ENCODE data around the gene RINL. TPM values are rescaled to one million over a fixed set of nuclear protein-coding genes. Genes with fewer than 3 reads are reported as not detected.

The RINL gene
- total and polyA plus RNA-seq, 5 donors: 3.1 to 7.2 (median 3.8) TPM

DNA sequence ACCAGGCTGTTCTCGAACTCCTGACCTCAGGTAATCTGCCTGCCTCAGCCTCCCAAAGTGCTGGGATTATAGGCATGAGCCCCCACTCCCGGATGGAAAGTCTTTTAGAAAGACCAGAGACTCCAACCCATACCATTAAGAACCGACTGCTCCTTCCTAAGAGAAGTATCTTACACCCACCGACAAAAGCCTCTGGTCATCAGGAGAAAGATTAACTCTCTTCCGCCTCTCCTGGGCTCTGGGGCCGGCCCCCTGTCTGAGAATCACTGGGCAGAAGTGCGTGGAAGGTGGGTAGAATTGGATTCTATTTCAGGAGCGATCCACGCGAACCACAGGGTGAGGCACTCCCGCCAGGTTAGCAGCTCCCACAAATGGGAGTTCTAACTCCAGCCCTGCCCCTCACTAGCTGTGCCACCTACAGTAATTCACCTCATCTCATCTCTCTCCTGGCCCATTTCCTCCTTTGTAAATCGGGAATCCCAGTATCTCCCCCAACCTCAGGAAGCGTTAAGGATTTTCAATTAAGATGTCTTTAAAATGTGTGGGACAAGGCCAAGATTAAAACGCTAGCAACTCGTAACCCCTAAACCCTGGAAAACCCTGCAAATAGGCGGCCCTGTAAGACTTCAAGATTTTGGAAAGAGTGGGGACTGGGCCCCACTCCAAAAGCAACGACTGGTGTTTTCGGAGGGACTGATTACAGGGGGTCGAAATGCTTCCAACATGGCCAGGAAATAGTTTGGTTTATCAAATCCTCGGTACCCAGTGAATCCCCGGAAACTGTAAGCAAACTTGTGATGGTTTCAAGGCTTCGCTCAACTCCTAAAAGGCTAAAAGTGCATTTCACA, 29.6 kb downstream of the RINL start:
- Histone ChIP-seq H3K4me3 (ENCODE audit: low read length) (peak overlapping the region; percentile 68), H3K9me3 (ENCODE audit: control insufficient read depth, low read length) (no peaks in the 10 kb centered on the region), H3K27me3 (ENCODE audit: control insufficient read depth, insufficient read depth) (no peaks in the 10 kb centered on the region), H3K27ac (ENCODE audit: low read length) (peak overlapping the region; percentile 45), H3K4me1 (ENCODE audit: control insufficient read depth, insufficient read depth, low read length) (peaks cover 8% of the 10 kb centered on the region)
- intact Hi-C loops (cut with DNase I): loop anchor here in 1 of 4 donors (2.0 kb wide), 1 partner anchor 16 kb away; no protein-coding TSS in a partner anchor
- WGBS: 13% methylated on average over 22 of the region's 22 CpGs
- ATAC-seq (no peak), DNase-seq (peak in 1 of 3 donors; percentile 30)

- intact Hi-C loops (cut with DNase I): no loop called here
- no peaks in the 10 kb centered on the region for H3K9me3 ChIP-seq (ENCODE audit: control insufficient read depth, low read length)
These were observed 32.0 kb downstream of the RINL start for GRCh38 chr19:38846097-38846496.

GRCh38 chr19:38845374-38846024, 32.6 kb downstream of the RINL start:
- Histone ChIP-seq H3K27me3 (ENCODE audit: control insufficient read depth, insufficient read depth) (no peaks in the 10 kb centered on the region), H3K4me1 (ENCODE audit: control insufficient read depth, insufficient read depth, low read length) (peaks cover 5% of the 10 kb centered on the region), H3K27ac (ENCODE audit: low read length) (no peak overlapping the region), H3K4me3 (ENCODE audit: low read length) (no peak overlapping the region), H3K9me3 (ENCODE audit: control insufficient read depth, low read length) (no peaks in the 10 kb centered on the region)
- intact Hi-C loops (cut with DNase I): no loop called here
- peak in 1 of 3 donors; percentile 35 for DNase-seq
- no peak for ATAC-seq
- 87% methylated on average over 14 of the region's 14 CpGs for WGBS

More at GRCh38 chr19:38846097-38846496, 32.0 kb downstream of the RINL start:
- WGBS: 76% methylated on average over 2 of the region's 2 CpGs
- no peak overlapping the region for H3K27ac ChIP-seq (ENCODE audit: low read length)
- no peak overlapping the region for H3K4me3 ChIP-seq (ENCODE audit: low read length)
- DNase-seq: peak in 1 of 3 donors; percentile 2
- ATAC-seq: no peak
- no peaks in the 10 kb centered on the region for H3K27me3 ChIP-seq (ENCODE audit: control insufficient read depth, insufficient read depth)
- H3K4me1 ChIP-seq (ENCODE audit: control insufficient read depth, insufficient read depth, low read length): peaks cover 5% of the 10 kb centered on the region

- Histone ChIP-seq H3K27me3 (ENCODE audit: control insufficient read depth, insufficient read depth) (no peaks in the 10 kb centered on the region), H3K4me1 (ENCODE audit: control insufficient read depth, insufficient read depth, low read length) (peaks cover 5% of the 10 kb centered on the region), H3K9me3 (ENCODE audit: control insufficient read depth, low read length) (no peaks in the 10 kb centered on the region), H3K27ac (ENCODE audit: low read length) (peak overlapping the region; percentile 8), H3K4me3 (ENCODE audit: low read length) (no peak overlapping the region)
- 88% methylated on average over 11 of the region's 11 CpGs for WGBS
- intact Hi-C loops (cut with DNase I): no loop called here
- DNase-seq (peak in 1 of 3 donors; percentile 7), ATAC-seq (no peak)
These were observed 33.9 kb downstream of the RINL start for GRCh38 chr19:38844093-38844686.

- intact Hi-C loops (cut with DNase I): no loop called here
- H3K4me1 ChIP-seq (ENCODE audit: control insufficient read depth, insufficient read depth, low read length): peaks cover 5% of the 10 kb centered on the region
- H3K27me3 ChIP-seq (ENCODE audit: control insufficient read depth, insufficient read depth): no peaks in the 10 kb centered on the region
- DNase-seq (peak in 1 of 3 donors; percentile 21), ATAC-seq (no peak)
- H3K9me3 ChIP-seq (ENCODE audit: control insufficient read depth, low read length): no peaks in the 10 kb centered on the region
- no peak overlapping the region for H3K27ac ChIP-seq (ENCODE audit: low read length)
- no peak overlapping the region for H3K4me3 ChIP-seq (ENCODE audit: low read length)
- WGBS: 95% methylated on average over 9 of the region's 9 CpGs
These were observed 34.8 kb downstream of the RINL start for GRCh38 chr19:38843175-38843758.

GRCh38 chr19:38842439-38843174, 35.5 kb downstream of the RINL start:
- no peak overlapping the region for H3K27ac ChIP-seq (ENCODE audit: low read length)
- peaks cover 3% of the 10 kb centered on the region for H3K4me1 ChIP-seq (ENCODE audit: control insufficient read depth, insufficient read depth, low read length)
- H3K4me3 ChIP-seq (ENCODE audit: low read length): no peak overlapping the region
- H3K27me3 ChIP-seq (ENCODE audit: control insufficient read depth, insufficient read depth): no peaks in the 10 kb centered on the region
- 85% methylated on average over 17 of the region's 17 CpGs for WGBS
- DNase-seq: peak in 1 of 3 donors; percentile 31
- no peak for ATAC-seq
- intact Hi-C loops (cut with DNase I): no loop called here
- no peaks in the 10 kb centered on the region for H3K9me3 ChIP-seq (ENCODE audit: control insufficient read depth, low read length)

DNA sequence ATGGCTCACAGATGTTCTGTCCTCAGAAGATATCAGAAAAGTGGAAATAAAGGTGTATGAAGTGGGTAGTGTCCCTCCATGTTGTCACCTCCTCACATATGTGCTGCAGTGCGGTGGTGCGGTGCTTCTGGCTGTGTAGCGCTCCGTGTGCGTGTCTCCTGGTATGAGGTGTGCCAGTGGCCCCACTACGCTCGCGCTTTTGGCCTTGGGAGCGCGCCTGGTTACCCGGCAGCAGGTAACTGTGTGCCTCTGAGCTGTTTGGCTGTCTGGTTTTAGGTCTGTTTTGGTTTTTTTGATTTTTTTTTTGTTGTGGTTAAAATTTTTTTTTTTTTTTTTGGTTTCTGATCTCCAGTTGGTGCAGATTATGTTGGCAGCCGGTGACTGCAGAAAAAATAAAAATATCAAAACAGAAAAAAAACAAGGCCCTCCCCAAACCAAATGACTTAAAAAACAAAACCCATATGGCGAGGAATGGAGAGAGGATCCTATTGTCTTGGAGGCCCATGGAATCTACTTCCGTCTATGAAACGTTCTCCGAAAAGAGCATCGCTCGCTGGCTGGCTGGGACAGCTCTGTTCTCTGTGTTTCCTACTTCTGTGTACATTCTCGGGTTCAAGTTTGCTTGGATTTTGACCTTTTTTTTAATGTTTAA, 36.2 kb downstream of the RINL start:
- no peaks in the 10 kb centered on the region for H3K27me3 ChIP-seq (ENCODE audit: control insufficient read depth, insufficient read depth)
- no peak for ATAC-seq
- H3K4me3 ChIP-seq (ENCODE audit: low read length): no peak overlapping the region
- no peaks in the 10 kb centered on the region for H3K9me3 ChIP-seq (ENCODE audit: control insufficient read depth, low read length)
- no peak overlapping the region for H3K27ac ChIP-seq (ENCODE audit: low read length)
- intact Hi-C loops (cut with DNase I): no loop called here
- DNase-seq: peak in 2 of 3 donors; percentile 4 to 43
- no peaks in the 10 kb centered on the region for H3K4me1 ChIP-seq (ENCODE audit: control insufficient read depth, insufficient read depth, low read length)
- WGBS: 93% methylated on average over 19 of the region's 19 CpGs

- intact Hi-C loops (cut with DNase I): no loop called here
- Histone ChIP-seq H3K4me1 (ENCODE audit: control insufficient read depth, insufficient read depth, low read length) (no peaks in the 10 kb centered on the region), H3K27ac (ENCODE audit: low read length) (no peak overlapping the region), H3K9me3 (ENCODE audit: control insufficient read depth, low read length) (no peaks in the 10 kb centered on the region), H3K4me3 (ENCODE audit: low read length) (no peak overlapping the region), H3K27me3 (ENCODE audit: control insufficient read depth, insufficient read depth) (no peaks in the 10 kb centered on the region)
- peak in 2 of 3 donors; percentile 2 to 3 for DNase-seq
- WGBS: 93% methylated on average over 12 of the region's 12 CpGs
- no peak for ATAC-seq
These were observed 36.8 kb downstream of the RINL start for GRCh38 chr19:38841180-38841766.

GRCh38 chr19:38840583-38840968, 37.5 kb downstream of the RINL start:
- peak in 2 of 3 donors; percentile 6 to 33 for DNase-seq
- Histone ChIP-seq H3K9me3 (ENCODE audit: control insufficient read depth, low read length) (no peaks in the 10 kb centered on the region), H3K4me1 (ENCODE audit: control insufficient read depth, insufficient read depth, low read length) (no peaks in the 10 kb centered on the region), H3K27ac (ENCODE audit: low read length) (no peak overlapping the region), H3K4me3 (ENCODE audit: low read length) (no peak overlapping the region), H3K27me3 (ENCODE audit: control insufficient read depth, insufficient read depth) (no peaks in the 10 kb centered on the region)
- ATAC-seq: no peak
- intact Hi-C loops (cut with DNase I): no loop called here
- 81% methylated on average over 5 of the region's 5 CpGs for WGBS
